K562 (cell line): Measurements from ENCODE around the gene WFDC2. TPM values are rescaled to one million over a fixed set of nuclear protein-coding genes. Genes with fewer than 3 reads are reported as not detected.

Experiments used
- ATAC-seq: fragments of 200-7000 bp; cut with Tn5 transposase; 3 replicates; pipeline ENCODE4 v1.9.1; 2020; ENCODE audit warnings: moderate library complexity
- BruUV-seq: library from RNA; stranded (reverse); fragments of 400-500 nt; replicated peaks from 2 replicates; lab custom pipeline; 2021; lab: Mats Ljungman, UMichigan
- CTCF ChIA-PET: fragments of 300-600 bp; formaldehyde crosslinking; extraction: SDS; loops from one replicate; lab custom pipeline; 2021; ENCODE audit warnings: low intra/inter-chr PET ratio; lab: Yijun Ruan, JAX
- POLR2A ChIA-PET: fragments of 300-600, 350-650 bp; sonication (Branson Sonifier 250); formaldehyde crosslinking; extraction: SDS; loops from one replicate; lab custom pipeline; 2021; ENCODE audit warnings: antibody characterized with exemption, inconsistent platforms; lab: Yijun Ruan, JAX
- DNase-seq, 4 experiments: peaks; one replicate each; pipeline versions ENCODE4 v3.0.0 to v3.0.0-alpha.2; 2011 to 2018; ENCODE audit warnings: low spot score in 3 of 4, mixed read lengths in 3 of 4; ENCODE audit errors: extremely low read depth in 1 of 4
- FAIRE-seq: peaks from 2 replicates; lab custom pipeline; 2011; peaks lifted over from hg19 to GRCh38; lab: Jason Lieb, UNC
- H2AFZ ChIP-seq: 2 replicates; pipeline ENCODE4 v1.6.0; 2011; ENCODE audit warnings: low read depth, low read length, control low read depth, inconsistent platforms
- H3K27ac ChIP-seq: fragments of 200-600 bp; 3 replicates; pipeline ENCODE4 v1.8.0; 2011; ENCODE audit warnings: low read depth, mild to moderate bottlenecking, control low read depth, inconsistent platforms, low read length, moderate library complexity, mixed read lengths; ENCODE audit errors: extremely low read depth
- H3K27me3 ChIP-seq, 2 experiments: fragments of 300-600 bp in 1 of 2; 2 replicates in 1 of 2; 3 replicates in 1 of 2; pipeline versions ENCODE4 v1.6.0 to v1.8.0; 2011; ENCODE audit warnings: inconsistent platforms in 2 of 2, low read length in 2 of 2, mild to moderate bottlenecking in 1 of 2, mixed read lengths in 1 of 2, moderate library complexity in 1 of 2; ENCODE audit not compliant: control insufficient read depth in 2 of 2, insufficient read depth in 2 of 2
- H3K36me3 ChIP-seq: fragments of 300-600 bp; 3 replicates; pipeline ENCODE4 v1.8.0; 2011; ENCODE audit warnings: mild to moderate bottlenecking, low read length, inconsistent platforms; ENCODE audit not compliant: control insufficient read depth, insufficient read depth
- H3K4me1 ChIP-seq, 2 experiments: fragments of 200-600 bp in 1 of 2; replicated peaks in 1 of 2; 2 replicates in 1 of 2; 3 replicates in 1 of 2; pipeline versions ENCODE4 v1.5.1 to v1.8.0; 2011; ENCODE audit warnings: inconsistent platforms in 2 of 2, low read length in 2 of 2, mild to moderate bottlenecking in 1 of 2, mixed read lengths in 1 of 2, moderate library complexity in 1 of 2; ENCODE audit not compliant: control insufficient read depth in 2 of 2, insufficient read depth in 2 of 2
- H3K4me2 ChIP-seq: 2 replicates; pipeline ENCODE4 v1.6.1; 2011; ENCODE audit warnings: low read length, control low read depth, inconsistent platforms, mixed read lengths; ENCODE audit not compliant: insufficient read depth
- H3K4me3 ChIP-seq: fragments of 200-600 bp; sonication (generic), shearing (Covaris generic); 2 replicates; pipeline ENCODE4 v1.5.1; 2016; ENCODE audit warnings: control low read depth, inconsistent platforms
- H3K79me2 ChIP-seq: fragments of 200-600 bp; 3 replicates; pipeline ENCODE4 v1.8.0; 2011; ENCODE audit warnings: low read length, inconsistent platforms; ENCODE audit not compliant: control insufficient read depth, insufficient read depth
- H3K9ac ChIP-seq, 2 experiments: 2 replicates each; pipeline versions ENCODE4 v1.6.0 to v1.6.1; 2011; ENCODE audit warnings: low read depth in 2 of 2, low read length in 2 of 2, control low read depth in 1 of 2, inconsistent platforms in 1 of 2, mild to moderate bottlenecking in 1 of 2, mixed read lengths in 1 of 2; ENCODE audit not compliant: insufficient read depth in 1 of 2
- H3K9me1 ChIP-seq: one replicate; pipeline ENCODE4 v1.6.0; 2011; ENCODE audit warnings: inconsistent platforms, mild to moderate bottlenecking, low read length, moderate library complexity; ENCODE audit not compliant: control insufficient read depth, insufficient read depth
- H3K9me3 ChIP-seq: replicated peaks from 2 replicates; pipeline ENCODE4 v1.5.1; 2011; ENCODE audit warnings: low read depth, low read length, inconsistent platforms; ENCODE audit not compliant: control insufficient read depth, insufficient read depth
- H4K20me1 ChIP-seq: replicated peaks from 2 replicates; pipeline ENCODE4 v1.6.1; 2011; ENCODE audit warnings: low read length, inconsistent platforms, mixed read lengths; ENCODE audit not compliant: control insufficient read depth, insufficient read depth
- CBFA2T3 ChIP-seq: fragments of 450-650 bp; IDR thresholded peaks from 2 replicates; pipeline ENCODE4 v1.6.1; 2017
- FOS ChIP-seq: IDR thresholded peaks from 3 replicates; pipeline ENCODE4 v1.6.1; 2011; ENCODE audit not compliant: insufficient read length; ENCODE audit errors: extremely low read depth
- GATAD2A ChIP-seq: fragments of 450-650 bp; IDR thresholded peaks from 2 replicates; pipeline ENCODE4 v1.6.1; 2017
- RAD21 ChIP-seq, 2 experiments: fragments of 250-450 bp in 1 of 2; fragments of 450-650 bp in 1 of 2; sonication (Bioruptor Pico) in 1 of 2; formaldehyde crosslinking in 1 of 2; IDR thresholded peaks in 1 of 2; conservative IDR thresholded peaks in 1 of 2; 2 replicates each; pipeline versions ENCODE4 v1.4.0 to v1.8.0; 2020 to 2022; ENCODE audit warnings: mild to moderate bottlenecking in 2 of 2, moderate library complexity in 1 of 2
- SIX5 ChIP-seq, 2 experiments: IDR thresholded peaks; 2 replicates each; pipeline ENCODE4 v1.6.1; 2011; ENCODE audit warnings: low read length in 2 of 2, borderline replicate concordance in 1 of 2, low read depth in 1 of 2, mild to moderate bottlenecking in 1 of 2, moderate library complexity in 1 of 2; ENCODE audit not compliant: insufficient read depth in 1 of 2
- SMC3 ChIP-seq: conservative IDR thresholded peaks from 2 replicates; pipeline ENCODE4 v1.6.1; 2011; ENCODE audit warnings: low read depth, low read length, improper control_type of control experiment; ENCODE audit not compliant: insufficient read depth
- WGBS: fragments of 100-300 bp; shearing (Covaris generic); methylation state at CpG from one replicate; pipeline ENCODE4 v1.1.6; 2016; ENCODE audit warnings: low coverage, mixed read lengths; ENCODE audit not compliant: insufficient coverage; ENCODE audit errors: missing lambda C conversion rate; 5-methylcytosine and 5-hydroxymethylcytosine counted together
- in situ Hi-C: fragments of 300-500 bp; cut with MboI; formaldehyde crosslinking; loops from 4 replicates; pipeline ENCODE4 v1.15.0; 2018; ENCODE audit warnings: inconsistent platforms, mixed read lengths
- intact Hi-C: fragments of 100-400 bp; cut with micrococcal nuclease; formaldehyde crosslinking; loops from 2 replicates; pipeline ENCODE4 v1.14.2; 2022
- polyA plus RNA-seq, 8 experiments: library from polyadenylated mRNA; depleted of rRNA in 4 of 8; stranded (reverse) in 5 of 8; unstranded in 3 of 8; fragments of >200 nt; fragmentation: Nextera tagmentation in 2 of 8; fragmentation: Illumina TruSeq in 1 of 8; extraction: Ambion mirVana in 2 of 8; extraction: Trizol in 1 of 8; gene quantifications; 2 replicates each; pipeline versions ENCODE4 v1.2.1 to v1.2.3, GENCODE V29; 2011 to 2014; ENCODE audit warnings: inconsistent platforms in 1 of 8, missing spikeins in 1 of 8
- total RNA-seq, 7 experiments: library from RNA; depleted of rRNA in 6 of 7; stranded (reverse); fragments of >200 nt in 6 of 7; fragmentation: Illumina TruSeq in 2 of 7; extraction: Trizol in 2 of 7; gene quantifications; 2 replicates each; pipeline versions ENCODE4 v1.2.1 to v1.2.3, GENCODE V29; 2011 to 2021; ENCODE audit warnings: low replicate concordance in 1 of 7
- TF ChIP-seq, protein P1 (sequence below), 3 experiments: IDR thresholded peaks in 2 of 3; conservative IDR thresholded peaks in 1 of 3; 2 replicates each; pipeline ENCODE4 v1.5.1; 2011 to 2012; ENCODE audit warnings: low read length in 3 of 3, mild to moderate bottlenecking in 3 of 3, control low read depth in 2 of 3, improper control_type of control experiment in 1 of 3, inconsistent platforms in 1 of 3, low read depth in 1 of 3, mixed read lengths in 1 of 3, moderate library complexity in 1 of 3; ENCODE audit not compliant: insufficient read depth in 2 of 3

WFDC2 gene
- total and polyA plus RNA-seq, 9 of the 15 experiments (the other 6 are each of a cell fraction or from before 2014, with no cell fraction given) = not detected

DNA sequence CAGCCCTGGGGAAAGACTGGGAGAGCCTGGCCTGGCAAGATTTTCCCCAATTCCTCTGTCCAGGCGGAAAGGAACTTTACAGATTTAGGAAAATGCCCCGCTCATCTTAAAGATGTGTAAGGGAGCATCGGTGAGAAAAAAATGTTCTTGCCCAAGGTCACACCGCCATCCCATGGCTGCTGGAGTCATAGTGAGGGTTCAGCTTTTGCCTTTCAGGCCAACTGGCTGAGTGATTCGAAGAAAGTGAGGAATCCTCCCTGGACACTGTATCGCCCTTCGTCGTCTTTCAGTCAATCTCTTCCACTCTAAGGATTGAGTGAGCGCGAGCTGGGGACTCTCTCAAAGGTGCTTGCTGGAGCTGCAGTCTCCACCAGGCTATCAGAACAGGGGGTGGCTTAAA lies 1.4 kb downstream of the WFDC2 start:
- peak in 1 of 4 experiments; percentile 19 for DNase-seq
- Histone ChIP-seq H3K9me3 (no peaks in the 10 kb centered on the region), H3K27ac (no peak overlapping the region), H3K27me3 (peaks cover 26 to 35% of the 10 kb centered on the region in 2 experiments; a peak in 4 of 5 replicates), H3K9ac (no peak overlapping the region), H3K4me2 (no peak overlapping the region), H3K4me3 (no peak overlapping the region), H3K4me1 (peaks cover 0 to 16% of the 10 kb centered on the region in 2 experiments; a peak in 2 of 5 replicates), H3K36me3 (no peaks in the 10 kb centered on the region), H3K79me2 (no peaks in the 10 kb centered on the region), H2AFZ (no peak overlapping the region)
- intact Hi-C loops = no loop called here
- BruUV-seq = no TSS peak
- POLR2A ChIA-PET = interaction anchor here (0.6 kb wide), 1 partner anchor 127 kb away, joined by 3 read pairs; no protein-coding TSS in a partner anchor
- no peak for FAIRE-seq
- TF ChIP-seq CBFA2T3 = no peak
- TF ChIP-seq RAD21 (CRISPR knock-in tag; conservative IDR thresholded peaks at IDR 0.05 in 1 of 2, IDR thresholded peaks at IDR 0.05 in 1 of 2) = peak in 1 of 2 experiments; percentile 51; a peak in 2 of 4 replicates
- no peak for TF ChIP-seq FOS
- TF ChIP-seq GATAD2A = no peak
- no peak for TF ChIP-seq SIX5 (IDR thresholded peaks at IDR 0.05; ENCODE audit: borderline replicate concordance in 1 of 2, insufficient read depth in 1 of 2, low read depth in 1 of 2, low read length in 2 of 2)
- TF ChIP-seq, protein P1, sequence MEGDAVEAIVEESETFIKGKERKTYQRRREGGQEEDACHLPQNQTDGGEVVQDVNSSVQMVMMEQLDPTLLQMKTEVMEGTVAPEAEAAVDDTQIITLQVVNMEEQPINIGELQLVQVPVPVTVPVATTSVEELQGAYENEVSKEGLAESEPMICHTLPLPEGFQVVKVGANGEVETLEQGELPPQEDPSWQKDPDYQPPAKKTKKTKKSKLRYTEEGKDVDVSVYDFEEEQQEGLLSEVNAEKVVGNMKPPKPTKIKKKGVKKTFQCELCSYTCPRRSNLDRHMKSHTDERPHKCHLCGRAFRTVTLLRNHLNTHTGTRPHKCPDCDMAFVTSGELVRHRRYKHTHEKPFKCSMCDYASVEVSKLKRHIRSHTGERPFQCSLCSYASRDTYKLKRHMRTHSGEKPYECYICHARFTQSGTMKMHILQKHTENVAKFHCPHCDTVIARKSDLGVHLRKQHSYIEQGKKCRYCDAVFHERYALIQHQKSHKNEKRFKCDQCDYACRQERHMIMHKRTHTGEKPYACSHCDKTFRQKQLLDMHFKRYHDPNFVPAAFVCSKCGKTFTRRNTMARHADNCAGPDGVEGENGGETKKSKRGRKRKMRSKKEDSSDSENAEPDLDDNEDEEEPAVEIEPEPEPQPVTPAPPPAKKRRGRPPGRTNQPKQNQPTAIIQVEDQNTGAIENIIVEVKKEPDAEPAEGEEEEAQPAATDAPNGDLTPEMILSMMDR (IDR thresholded peaks at IDR 0.05 in 2 of 3, conservative IDR thresholded peaks at IDR 0.05 in 1 of 3; ENCODE audit: insufficient read depth in 2 of 3, low read depth in 1 of 3, low read length in 3 of 3) = peak; percentile 29 to 35 (median 30); a peak in 4 of 6 replicates
- TF ChIP-seq SMC3 = 0 out of 2 replicates have a peak, but pooled peaks have one; percentile 14
- TF ChIP-seq, all 486 proteins: peak for 3
- Histone ChIP-seq H4K20me1 (0 out of 2 replicates have a peak, but pooled peaks cover 3% of the 10 kb centered on the region), H3K9me1 (no peaks in the 10 kb centered on the region)
- in situ Hi-C loops = no loop called here
- WGBS = 18% methylated on average over 10 of the region's 10 CpGs
- CTCF ChIA-PET = interaction anchor here (0.6 kb wide), 1 partner anchor 160 kb away, joined by 3 read pairs; no protein-coding TSS in a partner anchor
- peak; percentile 37; the same call in 2 of the 3 replicates for ATAC-seq
